ENCODE results near the gene MYO1D. TPM values are rescaled to one million over a fixed set of nuclear protein-coding genes. Genes with fewer than 3 reads are reported as not detected.

The MYO1D gene
- total RNA-seq, 1 donor from 2014 or later = 5.5 TPM

DNA sequence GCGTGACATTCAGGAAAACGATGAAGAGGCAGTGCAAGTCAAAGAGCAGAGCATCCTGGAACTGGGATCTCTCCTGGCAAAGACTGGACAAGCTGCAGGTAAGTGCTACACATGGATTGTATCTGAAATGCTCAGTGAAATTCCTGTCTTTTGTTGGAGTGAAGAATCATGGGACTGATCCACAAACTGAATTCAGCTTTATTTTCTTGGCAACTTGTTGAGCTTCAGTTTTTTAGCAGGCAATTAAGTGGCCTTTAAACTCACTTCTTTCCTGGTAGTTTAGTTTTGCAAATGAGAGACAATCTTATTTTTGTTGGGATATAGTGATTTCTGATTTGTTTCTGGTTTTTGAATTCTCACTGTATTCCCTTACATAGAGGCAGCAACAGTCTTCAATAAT, 430.0 kb downstream of the MYO1D start:
- intact Hi-C loops (cut with micrococcal nuclease) = no loop called here
- Histone ChIP-seq H3K27ac (replicated peaks) (no peak overlapping the region), H3K36me3 (peaks cover 52% of the 10 kb centered on the region)

DNA sequence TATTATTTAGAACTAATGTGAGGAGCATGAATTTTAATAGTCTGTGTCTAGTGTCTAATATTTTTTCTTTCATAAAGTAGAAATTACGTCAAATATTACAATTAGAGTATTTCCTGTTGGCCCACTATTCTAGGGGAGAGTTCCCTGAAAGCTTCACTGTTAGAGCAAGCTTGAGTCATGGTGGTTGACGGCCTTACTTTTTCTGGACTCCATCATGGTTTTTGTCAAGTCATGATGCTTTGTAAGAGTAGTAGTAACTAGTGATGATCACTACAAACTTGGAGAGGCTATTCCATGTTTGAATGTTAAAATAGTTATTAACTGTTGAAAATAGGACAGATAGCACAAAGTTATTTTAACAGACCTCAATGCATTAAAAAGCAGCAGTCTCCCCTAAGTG, 431.0 kb downstream of the MYO1D start:
- intact Hi-C loops (cut with micrococcal nuclease) = no loop called here
- H3K27me3 ChIP-seq (ENCODE audit: low read depth) = no peaks in the 10 kb centered on the region
- peak overlapping the region; percentile 99 for H3K4me3 ChIP-seq
- H3K36me3 ChIP-seq = peaks cover 43% of the 10 kb centered on the region
- peaks cover 59% of the 10 kb centered on the region for H3K4me1 ChIP-seq
- H3K9me3 ChIP-seq (replicated peaks) = no peaks in the 10 kb centered on the region
- no peak for TF ChIP-seq CTCF (IDR thresholded peaks at IDR 0.05; ENCODE audit: borderline replicate concordance)
- DNase-seq = no peak
- no peak overlapping the region for H3K27ac ChIP-seq (replicated peaks)

More for the DNA sequence above, 430.0 kb downstream of the MYO1D start:
- Histone ChIP-seq H3K27me3 (ENCODE audit: low read depth) (no peaks in the 10 kb centered on the region), H3K4me3 (no peak overlapping the region), H3K9me3 (replicated peaks) (no peaks in the 10 kb centered on the region), H3K4me1 (peaks cover 62% of the 10 kb centered on the region)
- no peak for DNase-seq
- TF ChIP-seq CTCF (IDR thresholded peaks at IDR 0.05; ENCODE audit: borderline replicate concordance) = no peak

DNA sequence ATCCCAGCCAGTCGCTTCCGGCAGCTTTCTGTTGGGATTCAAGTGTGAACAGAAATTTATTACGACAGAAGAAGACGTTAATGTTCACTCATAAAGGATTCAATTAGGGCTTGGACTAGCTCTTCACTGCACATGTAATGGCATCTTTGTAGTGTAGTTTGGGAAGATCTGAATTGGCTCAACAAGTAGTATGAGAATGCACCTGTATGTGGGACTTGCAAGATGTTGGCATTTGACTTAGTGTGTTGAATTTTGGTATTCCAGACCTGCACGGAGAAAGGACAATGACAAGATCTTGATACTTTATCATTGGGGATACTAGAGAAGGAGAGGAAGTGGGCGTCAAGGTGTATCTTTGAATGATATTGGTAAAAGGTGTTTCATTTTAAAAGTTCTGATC, 431.4 kb downstream of the MYO1D start:
- TF ChIP-seq CTCF (IDR thresholded peaks at IDR 0.05; ENCODE audit: borderline replicate concordance) = no peak
- peak overlapping the region; percentile 86 for H3K27ac ChIP-seq (replicated peaks)
- DNase-seq = no peak
- intact Hi-C loops (cut with micrococcal nuclease) = no loop called here
- H3K9me3 ChIP-seq (replicated peaks) = no peaks in the 10 kb centered on the region
- peaks cover 38% of the 10 kb centered on the region for H3K36me3 ChIP-seq
- H3K27me3 ChIP-seq (ENCODE audit: low read depth) = no peaks in the 10 kb centered on the region
- H3K4me3 ChIP-seq = peak overlapping the region; percentile 99
- H3K4me1 ChIP-seq = peaks cover 55% of the 10 kb centered on the region

DNA sequence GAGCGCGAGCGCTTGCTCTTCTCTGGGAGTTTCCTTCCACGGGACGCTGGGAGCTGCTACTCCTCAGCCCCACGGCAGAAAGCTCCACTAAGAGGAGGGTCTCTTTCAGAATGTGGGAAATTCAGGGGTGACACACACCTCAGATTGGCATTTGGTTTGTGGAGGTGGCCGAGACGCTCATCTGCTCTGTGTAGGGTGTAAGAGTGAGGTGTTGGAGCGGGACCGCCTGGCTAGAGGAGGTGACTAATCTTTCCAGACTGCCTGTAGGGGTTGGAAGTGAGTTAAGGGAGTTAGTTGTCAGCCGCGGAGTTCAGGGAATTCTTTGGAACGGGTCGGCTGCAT, 431.9 kb downstream of the MYO1D start:
- no peak for DNase-seq
- Histone ChIP-seq H3K27ac (replicated peaks) (peak overlapping the region; percentile 86), H3K9me3 (replicated peaks) (no peaks in the 10 kb centered on the region), H3K4me3 (peak overlapping the region; percentile 99), H3K27me3 (ENCODE audit: low read depth) (no peaks in the 10 kb centered on the region), H3K36me3 (peaks cover 33% of the 10 kb centered on the region), H3K4me1 (peaks cover 52% of the 10 kb centered on the region)
- intact Hi-C loops (cut with micrococcal nuclease) = no loop called here
- no peak for TF ChIP-seq CTCF (IDR thresholded peaks at IDR 0.05; ENCODE audit: borderline replicate concordance)

GRCh38 chr17:32444301-32445073, 432.4 kb downstream of the MYO1D start, which contains the start of gene PSMD11:
TSS of gene PSMD11 (plus strand) at chr17:32444510. CDS start at chr17:32444524, 14 bp downstream.
- H3K27ac ChIP-seq (replicated peaks) = peak within 1 kb of the TSS; percentile 86
- no peaks in the 10 kb centered on the region for H3K27me3 ChIP-seq (ENCODE audit: low read depth)
- peak; percentile 99 for DNase-seq
- intact Hi-C loops (cut with micrococcal nuclease) = no loop called here
- peaks cover 46% of the 10 kb centered on the region for H3K4me1 ChIP-seq
- H3K36me3 ChIP-seq = peaks cover 28% of the 10 kb centered on the region
- peak; percentile 96 for TF ChIP-seq CTCF (IDR thresholded peaks at IDR 0.05; ENCODE audit: borderline replicate concordance)
- no peaks in the 10 kb centered on the region for H3K9me3 ChIP-seq (replicated peaks)
- peak within 1 kb of the TSS; percentile 99 for H3K4me3 ChIP-seq

Data from left ventricle myocardium inferior (tissue), 1 donor.